HL-60 (cell line): Measurements from ENCODE around the gene ZNF385A.

Source experiments
- POLR2AphosphoS5 ChIP-seq: IDR thresholded peaks from 2 replicates; pipeline ENCODE4 v1.6.1; 2012; ENCODE audit warnings: low read depth
- REST ChIP-seq: IDR thresholded peaks from 2 replicates; pipeline ENCODE4 v1.6.1; 2012; ENCODE audit warnings: low read depth; ENCODE audit not compliant: insufficient replicate concordance
- TF ChIP-seq, protein P1 (sequence below): IDR thresholded peaks from one replicate; pipeline ENCODE4 v1.5.1; 2011; ENCODE audit warnings: low read length, control low read depth, inconsistent platforms; ENCODE audit not compliant: insufficient read depth

- TF ChIP-seq, protein P1, sequence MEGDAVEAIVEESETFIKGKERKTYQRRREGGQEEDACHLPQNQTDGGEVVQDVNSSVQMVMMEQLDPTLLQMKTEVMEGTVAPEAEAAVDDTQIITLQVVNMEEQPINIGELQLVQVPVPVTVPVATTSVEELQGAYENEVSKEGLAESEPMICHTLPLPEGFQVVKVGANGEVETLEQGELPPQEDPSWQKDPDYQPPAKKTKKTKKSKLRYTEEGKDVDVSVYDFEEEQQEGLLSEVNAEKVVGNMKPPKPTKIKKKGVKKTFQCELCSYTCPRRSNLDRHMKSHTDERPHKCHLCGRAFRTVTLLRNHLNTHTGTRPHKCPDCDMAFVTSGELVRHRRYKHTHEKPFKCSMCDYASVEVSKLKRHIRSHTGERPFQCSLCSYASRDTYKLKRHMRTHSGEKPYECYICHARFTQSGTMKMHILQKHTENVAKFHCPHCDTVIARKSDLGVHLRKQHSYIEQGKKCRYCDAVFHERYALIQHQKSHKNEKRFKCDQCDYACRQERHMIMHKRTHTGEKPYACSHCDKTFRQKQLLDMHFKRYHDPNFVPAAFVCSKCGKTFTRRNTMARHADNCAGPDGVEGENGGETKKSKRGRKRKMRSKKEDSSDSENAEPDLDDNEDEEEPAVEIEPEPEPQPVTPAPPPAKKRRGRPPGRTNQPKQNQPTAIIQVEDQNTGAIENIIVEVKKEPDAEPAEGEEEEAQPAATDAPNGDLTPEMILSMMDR: no peak
- TF ChIP-seq POLR2AphosphoS5 (no peak), REST (no peak)
Measured at GRCh38 chr12:54392485-54393206, 8.1 kb upstream of the ZNF385A start.
